Spinal cord (tissue), 10 donors: ENCODE measurements around the gene LTA. TPM values are rescaled to one million over a fixed set of nuclear protein-coding genes. Genes with fewer than 3 reads are reported as not detected.
A peak's percentile ranks its signal among the peaks of the same experiment; 100 is the strongest.

ENCODE experiments used
- DNase-seq, 6 donors: peaks; one replicate each; pipeline versions ENCODE4 v3.0.0 to v3.0.0-alpha.2; 2013 to 2015; ENCODE audit warnings: low spot score in 6 of 6, low read depth in 4 of 6
- H3K27ac ChIP-seq: one replicate; pipeline ENCODE4 v1.5.1; 2013; ENCODE audit warnings: low read depth, low read length, control low read depth
- H3K27me3 ChIP-seq: one replicate; pipeline ENCODE4 v1.6.1; 2013; ENCODE audit warnings: low read length; ENCODE audit not compliant: control insufficient read depth, insufficient read depth
- H3K36me3 ChIP-seq: one replicate; pipeline ENCODE4 v1.6.1; 2013; ENCODE audit warnings: low read length; ENCODE audit not compliant: control insufficient read depth, insufficient read depth
- H3K4me1 ChIP-seq: one replicate; pipeline ENCODE4 v1.6.1; 2013; ENCODE audit warnings: low read length; ENCODE audit not compliant: control insufficient read depth, insufficient read depth
- H3K4me3 ChIP-seq: one replicate; pipeline ENCODE4 v1.5.1; 2013; ENCODE audit warnings: low read depth, low read length, control low read depth
- H3K9me3 ChIP-seq: one replicate; pipeline ENCODE4 v1.6.1; 2013; ENCODE audit warnings: low read length; ENCODE audit not compliant: control insufficient read depth, insufficient read depth
- WGBS: methylation state at CpG from one replicate; pipeline ENCODE4 v1.1.5; 2013; ENCODE audit warnings: missing lambda C conversion rate; ENCODE audit not compliant: insufficient coverage; 5-methylcytosine and 5-hydroxymethylcytosine counted together
- polyA plus RNA-seq, 2 donors: library from polyadenylated mRNA; unstranded; fragments of 120-200 nt; gene quantifications; one replicate each; pipeline ENCODE4 v1.2.1, GENCODE V29; 2013; ENCODE audit not compliant: insufficient read length in 2 of 2
- small RNA-seq: library from RNA; depleted of rRNA; stranded (forward); fragments of <200 nt; gene quantifications from one replicate; pipeline ENCODE3, GENCODE V24; 2014; ENCODE audit warnings: low replicate concordance
- total RNA-seq, 2 donors: library from RNA; depleted of rRNA in 1 of 2; stranded (reverse); fragments of 120-200 nt in 1 of 2; fragments of >200 nt in 1 of 2; gene quantifications; one replicate each; pipeline versions ENCODE4 v1.2.3 to v1.2.4, GENCODE V29; 2013 to 2014
- donor health status: healthy.

The LTA gene
- total and polyA plus RNA-seq, 4 donors, result 0.11 to 0.27 (median 0.22) TPM; not detected in 1

- Histone ChIP-seq H3K4me1 (peaks cover 13% of the 10 kb centered on the region), H3K36me3 (peaks cover 40% of the 10 kb centered on the region), H3K9me3 (no peaks in the 10 kb centered on the region), H3K27me3 (no peaks in the 10 kb centered on the region), H3K4me3 (peak overlapping the region; percentile 99), H3K27ac (peak overlapping the region; percentile 100)
- peak in 3 of 6 donors; percentile 3 to 19 (median 5) for DNase-seq
- 3% methylated on average over 12 of the region's 15 CpGs for WGBS
Measured at GRCh38 chr6:31621320-31621939, 49.3 kb downstream of the LTA start.

DNA sequence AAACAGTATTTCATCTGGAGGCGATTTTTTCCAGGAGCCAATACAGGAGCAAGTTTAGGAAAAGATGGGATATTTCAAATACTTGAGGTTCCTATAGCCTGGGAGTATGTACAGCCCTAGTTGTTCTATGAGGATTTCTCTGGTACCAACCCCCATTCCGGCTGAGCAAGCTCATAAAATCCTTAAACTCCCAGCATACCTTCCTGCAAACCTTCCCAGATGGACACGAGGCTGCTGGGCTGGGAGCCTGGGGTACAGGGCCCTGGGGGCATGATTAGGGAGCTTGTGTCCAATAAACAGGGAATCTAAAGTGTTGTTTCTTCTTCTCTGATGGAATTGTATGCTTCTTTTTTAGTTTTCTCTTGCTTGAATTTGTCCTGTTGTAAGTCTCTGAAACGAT lies 49.9 kb downstream of the LTA start:
- WGBS, result 29% methylated on average over 1 of the region's 4 CpGs
- H3K9me3 ChIP-seq, result no peaks in the 10 kb centered on the region
- peak overlapping the region; percentile 100 for H3K27ac ChIP-seq
- peaks cover 46% of the 10 kb centered on the region for H3K36me3 ChIP-seq
- H3K27me3 ChIP-seq, result no peaks in the 10 kb centered on the region
- peak overlapping the region; percentile 99 for H3K4me3 ChIP-seq
- DNase-seq, result no peak
- peaks cover 13% of the 10 kb centered on the region for H3K4me1 ChIP-seq

DNA sequence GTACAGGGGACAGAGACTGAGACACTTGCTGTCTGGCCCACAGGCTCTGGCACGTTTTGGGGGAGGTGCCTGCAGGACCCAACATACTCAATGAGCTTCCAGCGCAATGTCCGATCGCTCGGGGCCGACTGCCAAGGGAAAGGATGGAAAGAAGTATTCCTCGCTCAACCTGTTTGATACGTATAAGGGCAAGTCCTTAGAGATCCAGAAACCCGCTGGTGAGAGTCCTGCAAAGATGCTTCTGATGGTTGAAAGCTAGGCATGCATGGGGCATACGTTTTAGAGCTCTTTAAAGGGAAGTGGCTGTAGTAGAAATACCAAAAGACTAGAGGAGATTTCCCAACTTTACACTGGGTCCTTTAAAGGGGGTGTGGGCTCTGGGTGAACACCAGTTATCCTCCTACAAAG lies 50.6 kb downstream of the LTA start:
- Histone ChIP-seq H3K36me3 (peaks cover 53% of the 10 kb centered on the region), H3K9me3 (no peaks in the 10 kb centered on the region), H3K4me3 (peak overlapping the region; percentile 99), H3K27ac (no peak overlapping the region), H3K4me1 (peaks cover 13% of the 10 kb centered on the region), H3K27me3 (no peaks in the 10 kb centered on the region)
- DNase-seq, result no peak
- WGBS, result 60% methylated on average over 4 of the region's 10 CpGs

Small RNA genes lying within 50 kb of the gene (small RNA-seq; reads per million reads assigned to genes)
- 7.8 reads per million, percentile 95 among the genes with 10 or more reads in this experiment for gene SNORA38
- 281 reads per million, percentile 99 among the genes with 10 or more reads in this experiment for gene SNORD117
- gene SNORD84, result not detected
- not detected for gene UQCRHP1

Other genes with a start within 250 kb of the LTA start
Only the 30 nearest of the 34 such genes appear.
- 100 to 1,000 TPM; 134 to 168 TPM for gene HLA-B, start 215.1 kb upstream of the LTA start, total RNA-seq
- 100 to 1,000 TPM; 126 to 189 TPM for gene HLA-B, start 215.1 kb upstream of the LTA start, polyA plus RNA-seq
- gene MICA, start 168.7 kb upstream of the LTA start, total RNA-seq, result 10 to 100 TPM in 1 of 2 donors, 1 to 10 TPM in 1; 5.9 to 23.6 TPM
- 1 to 10 TPM; 4.2 to 6.0 TPM for gene MICA, start 168.7 kb upstream of the LTA start, polyA plus RNA-seq
- gene MICB, start 74.1 kb upstream of the LTA start, total RNA-seq, result 1 to 10 TPM; 1.9 to 2.8 TPM
- gene MICB, start 74.1 kb upstream of the LTA start, polyA plus RNA-seq, result 1 to 10 TPM; 1.4 to 1.5 TPM
- not detected for gene MCCD1, start 43.3 kb upstream of the LTA start, total RNA-seq
- gene MCCD1, start 43.3 kb upstream of the LTA start, polyA plus RNA-seq, result under 1 TPM in 1 of 2 donors, not detected in 1; 0.33 TPM
- gene DDX39B, start 30.3 kb upstream of the LTA start, total RNA-seq, result 100 to 1,000 TPM; 242 to 404 TPM
- gene DDX39B, start 30.3 kb upstream of the LTA start, polyA plus RNA-seq, result 100 to 1,000 TPM; 428 to 496 TPM
- gene ATP6V1G2, start 25.7 kb upstream of the LTA start, total RNA-seq, result 10 to 100 TPM; 32.2 to 63.3 TPM
- gene ATP6V1G2, start 25.7 kb upstream of the LTA start, polyA plus RNA-seq, result 100 to 1,000 TPM; 231 to 258 TPM
- gene NFKBIL1, start 24.7 kb upstream of the LTA start, total RNA-seq, result 10 to 100 TPM in 1 of 2 donors, 1 to 10 TPM in 1; 9.8 to 24.4 TPM
- gene NFKBIL1, start 24.7 kb upstream of the LTA start, polyA plus RNA-seq, result 10 to 100 TPM; 26.8 to 29.4 TPM
- under 1 TPM in 1 of 2 donors, not detected in 1; 0.39 TPM for gene TNF, start 3.3 kb downstream of the LTA start, total RNA-seq
- under 1 TPM in 1 of 2 donors, not detected in 1; 0.40 TPM for gene TNF, start 3.3 kb downstream of the LTA start, polyA plus RNA-seq
- 1 to 10 TPM in 1 of 2 donors, under 1 TPM in 1; 0.55 to 1.9 TPM for gene LTB, start 10.1 kb downstream of the LTA start, total RNA-seq
- under 1 TPM; 0.35 to 0.50 TPM for gene LTB, start 10.1 kb downstream of the LTA start, polyA plus RNA-seq
- gene LST1, start 14.0 kb downstream of the LTA start, total RNA-seq, result 10 to 100 TPM; 10.8 to 15.2 TPM
- gene LST1, start 14.0 kb downstream of the LTA start, polyA plus RNA-seq, result 10 to 100 TPM in 1 of 2 donors, 1 to 10 TPM in 1; 9.0 to 12.6 TPM
- not detected for gene NCR3, start 20.7 kb downstream of the LTA start, total RNA-seq
- gene NCR3, start 20.7 kb downstream of the LTA start, polyA plus RNA-seq, result not detected
- 10 to 100 TPM; 35.5 to 55.0 TPM for gene AIF1, start 42.9 kb downstream of the LTA start, total RNA-seq
- gene AIF1, start 42.9 kb downstream of the LTA start, polyA plus RNA-seq, result 10 to 100 TPM; 27.8 to 42.5 TPM
- gene PRRC2A, start 48.4 kb downstream of the LTA start, total RNA-seq, result 10 to 100 TPM; 48.7 to 79.6 TPM
- gene PRRC2A, start 48.4 kb downstream of the LTA start, polyA plus RNA-seq, result 100 to 1,000 TPM; 241 to 250 TPM
- gene BAG6, start 80.4 kb downstream of the LTA start, total RNA-seq, result 100 to 1,000 TPM in 1 of 2 donors, 10 to 100 TPM in 1; 88.9 to 184 TPM
- 100 to 1,000 TPM; 249 to 255 TPM for gene BAG6, start 80.4 kb downstream of the LTA start, polyA plus RNA-seq
- 1 to 10 TPM in 1 of 2 donors, under 1 TPM in 1; 0.40 to 5.7 TPM for gene APOM, start 83.6 kb downstream of the LTA start, total RNA-seq
- gene APOM, start 83.6 kb downstream of the LTA start, polyA plus RNA-seq, result 1 to 10 TPM; 6.7 to 9.5 TPM
- 10 to 100 TPM; 12.4 to 23.1 TPM for gene C6orf47, start 88.5 kb downstream of the LTA start, total RNA-seq
- gene C6orf47, start 88.5 kb downstream of the LTA start, polyA plus RNA-seq, result 10 to 100 TPM; 16.8 to 17.8 TPM
- gene GPANK1, start 92.7 kb downstream of the LTA start, total RNA-seq, result 10 to 100 TPM in 1 of 2 donors, 1 to 10 TPM in 1; 9.1 to 15.3 TPM
- 10 to 100 TPM; 16.9 to 19.9 TPM for gene GPANK1, start 92.7 kb downstream of the LTA start, polyA plus RNA-seq
- 100 to 1,000 TPM in 1 of 2 donors, 10 to 100 TPM in 1; 54.3 to 183 TPM for gene CSNK2B, start 93.8 kb downstream of the LTA start, total RNA-seq
- gene CSNK2B, start 93.8 kb downstream of the LTA start, polyA plus RNA-seq, result 100 to 1,000 TPM; 213 to 215 TPM
- 1 to 10 TPM; 2.1 to 8.6 TPM for gene LY6G5B, start 97.7 kb downstream of the LTA start, total RNA-seq
- gene LY6G5B, start 97.7 kb downstream of the LTA start, polyA plus RNA-seq, result 10 to 100 TPM; 17.6 to 35.6 TPM
- gene LY6G5C, start 108.8 kb downstream of the LTA start, total RNA-seq, result 1 to 10 TPM in 1 of 2 donors, under 1 TPM in 1; 0.40 to 3.3 TPM
- gene LY6G5C, start 108.8 kb downstream of the LTA start, polyA plus RNA-seq, result 10 to 100 TPM in 1 of 2 donors, 1 to 10 TPM in 1; 8.5 to 13.1 TPM
- gene ABHD16A, start 131.0 kb downstream of the LTA start, total RNA-seq, result 10 to 100 TPM; 51.8 to 83.6 TPM
- 10 to 100 TPM; 72.0 to 85.8 TPM for gene ABHD16A, start 131.0 kb downstream of the LTA start, polyA plus RNA-seq
- under 1 TPM in 1 of 2 donors, not detected in 1; 0.30 TPM for gene LY6G6F, start 134.6 kb downstream of the LTA start, total RNA-seq
- gene LY6G6F, start 134.6 kb downstream of the LTA start, polyA plus RNA-seq, result under 1 TPM in 1 of 2 donors, not detected in 1; 0.27 TPM
- gene LY6G6D, start 143.1 kb downstream of the LTA start, total RNA-seq, result 1 to 10 TPM; 1.1 to 6.6 TPM
- gene LY6G6D, start 143.1 kb downstream of the LTA start, polyA plus RNA-seq, result 1 to 10 TPM in 1 of 2 donors, under 1 TPM in 1; 0.51 to 2.3 TPM
- under 1 TPM in 1 of 2 donors, not detected in 1; 0.17 TPM for gene LY6G6C, start 149.5 kb downstream of the LTA start, total RNA-seq
- gene LY6G6C, start 149.5 kb downstream of the LTA start, polyA plus RNA-seq, result 1 to 10 TPM in 1 of 2 donors, under 1 TPM in 1; 0.71 to 1.2 TPM
- under 1 TPM in 1 of 2 donors, not detected in 1; 0.17 TPM for gene MPIG6B, start 151.1 kb downstream of the LTA start, total RNA-seq
- gene MPIG6B, start 151.1 kb downstream of the LTA start, polyA plus RNA-seq, result 1 to 10 TPM in 1 of 2 donors, under 1 TPM in 1; 0.81 to 1.3 TPM
- 100 to 1,000 TPM in 1 of 2 donors, 10 to 100 TPM in 1; 62.9 to 207 TPM for gene DDAH2, start 157.0 kb downstream of the LTA start, total RNA-seq
- 100 to 1,000 TPM; 159 to 178 TPM for gene DDAH2, start 157.0 kb downstream of the LTA start, polyA plus RNA-seq
- gene CLIC1, start 164.2 kb downstream of the LTA start, total RNA-seq, result 100 to 1,000 TPM in 1 of 2 donors, 10 to 100 TPM in 1; 96.3 to 322 TPM
- gene CLIC1, start 164.2 kb downstream of the LTA start, polyA plus RNA-seq, result 10 to 100 TPM; 73.5 to 87.1 TPM
- 10 to 100 TPM in 1 of 2 donors, 1 to 10 TPM in 1; 6.2 to 20.2 TPM for gene MSH5, start 167.7 kb downstream of the LTA start, total RNA-seq
- 10 to 100 TPM; 18.9 to 38.8 TPM for gene MSH5, start 167.7 kb downstream of the LTA start, polyA plus RNA-seq
- gene SAPCD1, start 190.4 kb downstream of the LTA start, total RNA-seq, result 1 to 10 TPM; 3.4 to 9.5 TPM
- gene SAPCD1, start 190.4 kb downstream of the LTA start, polyA plus RNA-seq, result 10 to 100 TPM; 10.5 to 11.1 TPM
- 1 to 10 TPM; 1.8 to 2.9 TPM for gene VWA7, start 205.0 kb downstream of the LTA start, total RNA-seq
- 1 to 10 TPM; 4.0 to 4.3 TPM for gene VWA7, start 205.0 kb downstream of the LTA start, polyA plus RNA-seq